ENCODE measurements around the gene RIOX2.
"Not testable (repeated sequence)": the region's sequence is repeated elsewhere in the genome, so short reads cannot be mapped to it uniquely, and the experiment has no call there.

RIOX2 gene

DNA sequence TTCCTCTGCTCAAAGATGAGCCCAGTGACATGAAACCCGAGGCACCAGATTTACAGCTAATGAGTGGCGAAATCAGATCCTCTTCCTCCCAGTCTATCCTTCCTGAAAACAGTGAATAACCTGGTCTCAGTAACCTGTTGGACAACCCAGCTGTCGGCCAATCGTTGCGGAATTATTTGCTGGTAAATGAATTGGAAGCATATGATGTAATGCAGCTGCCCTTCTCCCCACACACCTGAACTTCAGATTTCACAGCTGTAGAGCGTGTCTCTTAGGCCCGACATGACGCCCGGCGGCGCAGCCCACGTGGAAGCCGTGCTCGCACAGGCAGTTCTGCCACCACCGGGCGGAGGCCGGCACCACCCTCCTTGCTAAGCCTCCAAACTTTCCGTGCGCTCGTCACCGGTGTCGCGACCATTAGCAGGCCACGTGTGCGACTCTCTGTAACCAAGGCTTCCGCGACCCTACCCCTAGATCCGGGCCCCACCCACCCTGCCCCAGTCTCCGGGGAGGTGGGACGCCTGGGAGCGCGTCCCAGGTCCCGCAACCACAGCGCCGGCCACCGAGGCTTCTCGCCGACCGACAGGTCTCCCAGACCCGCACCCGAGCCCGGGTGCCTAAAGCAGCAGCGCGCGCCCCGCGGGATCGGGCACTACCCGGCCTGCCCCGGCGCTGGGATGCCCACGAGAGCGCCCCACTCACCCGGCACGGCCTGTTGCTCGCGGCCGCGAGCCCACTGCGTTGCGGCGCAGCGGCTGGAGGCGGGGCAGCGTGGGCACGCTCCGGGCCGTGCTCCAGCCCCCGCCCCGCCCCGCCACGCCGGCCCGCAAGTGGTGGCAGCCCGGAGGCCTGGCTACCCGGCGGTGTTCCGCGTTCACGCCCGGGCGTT, at the start of gene RIOX2:
Gene RIOX2, minus strand, starts transcription at position 753 of the 889 bp plus-strand sequence. CDS start 4,838 bp downstream, outside the sequence.
- DNase-seq: peak; percentile 85

GRCh38 chr3:98020412-98020811, 48.2 kb upstream of the RIOX2 start:
- no peak for DNase-seq

GRCh38 chr3:98018301-98018700, 46.1 kb upstream of the RIOX2 start:
- DNase-seq: no peak

GRCh38 chr3:98014268-98014585, 42.0 kb upstream of the RIOX2 start:
- no peak for DNase-seq

DNA sequence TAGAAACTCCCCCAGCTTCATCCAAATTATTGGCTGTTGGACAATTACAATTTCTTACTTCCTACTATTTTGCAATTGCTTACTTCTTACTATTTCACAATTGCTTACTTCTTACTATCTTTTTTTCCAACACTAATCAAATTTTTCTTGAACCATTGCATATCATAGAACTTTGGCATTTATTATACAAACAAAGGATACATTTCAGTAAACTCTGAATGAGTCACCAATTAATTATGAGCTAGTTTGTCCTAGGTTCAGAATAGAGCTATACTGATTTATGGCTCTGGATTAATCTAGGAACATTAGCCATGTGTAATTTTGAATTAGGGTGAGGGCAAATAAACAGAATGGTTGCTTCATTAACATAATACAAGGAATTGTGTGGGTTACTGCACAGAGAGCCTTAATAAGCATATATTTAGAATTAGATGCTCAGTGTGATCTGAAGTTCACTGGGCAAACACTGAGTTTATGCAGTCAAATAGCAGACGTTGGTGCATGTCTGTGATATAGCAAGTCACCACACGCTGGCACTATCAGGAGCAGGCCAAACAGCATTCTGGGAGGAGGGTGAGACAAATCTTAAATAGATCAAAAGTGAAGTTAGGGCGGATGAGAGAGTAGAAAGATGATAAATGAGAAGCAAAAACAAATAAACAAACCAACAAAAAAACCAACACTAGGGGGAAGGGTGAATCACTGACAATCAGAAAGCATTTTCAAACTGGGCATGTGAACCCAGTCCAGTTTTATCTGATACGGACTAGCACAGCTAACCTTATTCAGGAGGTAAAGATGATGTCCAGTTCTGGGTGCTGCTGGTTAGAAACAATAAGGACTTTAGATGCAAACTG, 41.4 kb upstream of the RIOX2 start:
- no peak for DNase-seq

GRCh38 chr3:98012979-98013378, 40.7 kb upstream of the RIOX2 start:
- no peak for DNase-seq

- not testable (repeated sequence) for DNase-seq
These were observed 38.7 kb upstream of the RIOX2 start for GRCh38 chr3:98010883-98011449.

DNA sequence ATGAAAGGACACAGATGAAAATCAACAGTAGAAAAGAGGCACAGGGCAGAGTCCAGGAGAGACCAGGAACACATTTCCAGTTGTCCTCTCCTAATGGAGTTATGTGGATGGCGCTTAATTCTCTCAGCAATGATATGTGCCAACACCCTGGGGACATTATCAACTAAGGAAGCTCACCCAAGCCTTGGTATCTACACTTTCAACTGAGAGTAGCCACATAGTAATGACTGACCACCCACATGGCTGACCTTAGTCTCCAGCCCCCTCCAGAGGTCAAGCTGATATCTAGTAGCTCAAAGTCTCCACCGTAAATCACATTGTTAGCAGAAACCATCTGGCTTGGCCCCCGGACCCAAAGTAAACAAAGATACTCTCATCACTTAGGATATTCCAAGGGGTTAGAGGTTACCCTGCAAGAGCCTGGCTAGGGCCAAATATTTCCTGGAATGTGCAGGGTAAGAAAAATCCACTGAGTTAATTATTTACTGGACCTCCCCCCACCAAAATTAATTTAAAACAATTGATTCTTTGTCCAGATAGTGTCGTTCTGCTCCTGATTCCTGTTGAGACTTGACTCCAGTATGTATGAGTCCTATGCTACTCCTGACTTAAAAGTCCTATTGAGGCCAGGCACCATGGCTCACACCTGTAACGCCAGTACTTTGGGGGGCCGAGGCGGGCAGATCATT, 38.1 kb upstream of the RIOX2 start:
- no peak for DNase-seq

GRCh38 chr3:98008855-98009254, 36.6 kb upstream of the RIOX2 start:
- no peak for DNase-seq

GRCh38 chr3:98005438-98005837, 33.2 kb upstream of the RIOX2 start:
- no peak for DNase-seq

- DNase-seq: no peak
These were observed 32.5 kb upstream of the RIOX2 start for GRCh38 chr3:98004721-98005120.

- DNase-seq: no peak
These were observed 31.2 kb upstream of the RIOX2 start for GRCh38 chr3:98003306-98003969.

GRCh38 chr3:98002717-98003116, 30.5 kb upstream of the RIOX2 start:
- DNase-seq: no peak

GRCh38 chr3:97999994-98000393, 27.8 kb upstream of the RIOX2 start:
- DNase-seq: no peak

- no peak for DNase-seq
These were observed 26.9 kb upstream of the RIOX2 start for GRCh38 chr3:97999103-97999502.

DNA sequence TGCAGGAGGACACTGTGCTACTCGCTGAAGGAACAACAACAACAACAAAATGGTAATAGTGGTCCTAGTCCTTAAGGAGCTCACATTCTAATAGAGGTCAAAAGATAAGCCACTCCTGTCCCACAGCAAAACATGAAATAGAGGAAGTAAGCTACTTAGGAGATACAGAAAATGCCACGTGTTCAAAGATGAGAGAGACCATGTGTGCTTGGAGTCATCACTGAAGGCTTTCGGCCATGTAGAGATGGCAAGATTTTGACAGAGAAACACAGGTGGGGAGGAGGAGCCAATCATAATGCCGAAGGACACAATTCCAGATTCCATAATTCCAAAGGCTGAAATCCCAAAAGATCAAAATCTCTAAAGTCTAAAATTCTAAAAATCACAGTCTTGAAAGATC, 24.8 kb upstream of the RIOX2 start:
- no peak for DNase-seq

DNA sequence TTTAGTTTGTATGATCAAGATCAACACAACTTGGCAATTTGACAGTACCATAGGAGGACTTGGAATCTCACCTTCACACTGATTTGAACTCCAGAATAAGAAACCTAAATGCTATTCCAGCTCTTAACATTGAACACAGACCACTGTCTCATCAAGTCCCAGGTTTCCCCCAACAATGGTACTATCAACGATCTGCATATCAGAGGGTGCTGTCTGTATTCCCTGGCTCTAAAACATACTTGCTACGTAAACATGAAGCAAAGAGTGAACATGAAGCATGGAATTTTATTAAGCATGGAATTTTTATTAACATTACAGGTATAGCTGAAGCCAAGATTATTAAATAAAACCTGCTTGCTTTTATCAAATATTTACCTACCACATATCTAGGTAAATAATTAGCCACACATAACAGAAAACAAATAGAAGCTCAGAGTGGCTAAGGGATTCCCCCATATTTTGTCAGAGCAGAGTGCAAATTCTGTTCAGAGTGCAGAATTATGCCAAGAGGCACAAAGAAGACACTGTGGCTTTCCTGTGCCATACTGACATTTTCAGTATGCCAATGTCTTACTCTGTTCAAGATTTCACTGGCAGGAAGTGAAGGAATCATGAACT, 22.2 kb upstream of the RIOX2 start:
- no peak for DNase-seq

DNA sequence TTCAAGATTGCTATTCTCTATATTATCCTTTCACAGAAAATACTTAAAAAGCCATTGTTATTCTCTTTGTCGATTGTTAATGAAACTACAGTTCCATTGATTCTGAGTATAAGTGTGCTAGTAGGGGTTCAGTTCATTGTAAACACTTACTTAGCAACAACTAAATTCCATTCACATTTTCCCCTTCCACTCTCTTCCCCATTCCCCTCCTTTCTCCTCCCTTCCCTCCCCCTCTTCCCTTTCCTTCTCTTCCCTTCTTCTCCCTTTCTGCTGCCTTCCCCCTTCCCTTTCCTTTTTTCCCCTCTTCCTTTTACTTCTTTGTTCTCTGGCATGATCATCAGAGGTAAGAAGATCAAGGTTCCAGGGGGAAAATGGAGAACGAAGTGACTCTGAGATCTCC, 21.3 kb upstream of the RIOX2 start:
- no peak for DNase-seq

DNA sequence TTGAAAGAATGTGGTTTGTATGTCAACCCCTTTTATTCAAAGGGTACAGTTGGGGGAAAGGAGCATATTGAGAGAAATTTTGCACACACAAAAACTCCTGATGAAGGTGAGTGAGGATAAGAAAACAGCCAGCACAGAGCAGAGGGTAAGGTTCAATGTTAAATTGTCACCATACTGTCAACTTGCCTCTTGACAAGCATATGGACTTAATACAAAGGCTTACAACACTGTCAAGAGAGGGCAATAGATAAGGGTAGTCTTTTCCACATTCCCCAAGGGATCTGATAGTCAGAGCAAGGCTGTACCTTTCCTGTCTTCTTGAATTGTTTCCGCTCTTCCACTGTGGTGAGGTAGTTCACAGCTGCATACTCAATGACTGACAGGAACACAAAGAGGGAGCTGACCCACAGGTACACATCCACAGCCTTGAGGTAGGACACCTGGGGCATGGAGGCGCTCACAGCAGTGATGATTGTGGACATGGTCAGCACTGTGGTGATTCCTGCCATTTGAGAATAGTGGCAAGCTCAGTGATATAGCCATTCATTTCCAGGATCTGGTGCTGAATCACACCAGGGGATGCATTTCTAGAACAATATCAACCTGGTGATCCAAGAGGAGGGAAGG, 20.4 kb upstream of the RIOX2 start:
- DNase-seq: no peak

- DNase-seq: no peak
These were observed 19.1 kb upstream of the RIOX2 start for GRCh38 chr3:97991293-97991682.

- DNase-seq: no peak
These were observed 18.5 kb upstream of the RIOX2 start for GRCh38 chr3:97990624-97991292.
